Measurements from ENCODE around the gene ANO6.

Gene ANO6

DNA sequence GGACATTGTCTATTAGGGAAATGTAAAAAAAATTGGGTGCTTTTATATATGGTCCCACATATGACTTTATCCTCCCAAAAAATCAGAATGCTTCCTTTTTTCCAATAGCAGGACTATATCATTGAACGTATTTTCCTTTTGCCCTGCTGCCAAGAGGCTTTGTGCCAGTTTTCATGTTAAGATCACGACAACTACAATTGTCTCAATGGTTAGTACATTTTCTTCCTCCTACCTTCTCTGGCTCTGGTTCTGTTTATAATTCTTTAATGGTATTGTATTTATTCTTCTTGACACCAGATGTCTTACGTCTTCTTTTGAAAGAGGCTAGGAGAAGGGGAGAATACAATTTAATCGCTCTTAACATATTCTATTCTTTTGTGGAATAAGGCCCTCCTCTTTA is 106.9 kb downstream of the ANO6 start:
- no peak overlapping the region for H3K4me3 ChIP-seq (replicated peaks; ENCODE audit: low read depth, low read length)
- TF ChIP-seq, protein P1, sequence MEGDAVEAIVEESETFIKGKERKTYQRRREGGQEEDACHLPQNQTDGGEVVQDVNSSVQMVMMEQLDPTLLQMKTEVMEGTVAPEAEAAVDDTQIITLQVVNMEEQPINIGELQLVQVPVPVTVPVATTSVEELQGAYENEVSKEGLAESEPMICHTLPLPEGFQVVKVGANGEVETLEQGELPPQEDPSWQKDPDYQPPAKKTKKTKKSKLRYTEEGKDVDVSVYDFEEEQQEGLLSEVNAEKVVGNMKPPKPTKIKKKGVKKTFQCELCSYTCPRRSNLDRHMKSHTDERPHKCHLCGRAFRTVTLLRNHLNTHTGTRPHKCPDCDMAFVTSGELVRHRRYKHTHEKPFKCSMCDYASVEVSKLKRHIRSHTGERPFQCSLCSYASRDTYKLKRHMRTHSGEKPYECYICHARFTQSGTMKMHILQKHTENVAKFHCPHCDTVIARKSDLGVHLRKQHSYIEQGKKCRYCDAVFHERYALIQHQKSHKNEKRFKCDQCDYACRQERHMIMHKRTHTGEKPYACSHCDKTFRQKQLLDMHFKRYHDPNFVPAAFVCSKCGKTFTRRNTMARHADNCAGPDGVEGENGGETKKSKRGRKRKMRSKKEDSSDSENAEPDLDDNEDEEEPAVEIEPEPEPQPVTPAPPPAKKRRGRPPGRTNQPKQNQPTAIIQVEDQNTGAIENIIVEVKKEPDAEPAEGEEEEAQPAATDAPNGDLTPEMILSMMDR (IDR thresholded peaks at IDR 0.05; ENCODE audit: insufficient read depth, low read length, poor library complexity, severe bottlenecking): no peak
- no peaks in the 10 kb centered on the region for H3K27me3 ChIP-seq (replicated peaks; ENCODE audit: control insufficient read depth, insufficient read depth, low read length)
- H3K36me3 ChIP-seq (ENCODE audit: control insufficient read depth, insufficient read depth, low read length): no peaks in the 10 kb centered on the region
- DNase-seq (ENCODE audit: extremely low read depth, insufficient read length): no peak

DNA sequence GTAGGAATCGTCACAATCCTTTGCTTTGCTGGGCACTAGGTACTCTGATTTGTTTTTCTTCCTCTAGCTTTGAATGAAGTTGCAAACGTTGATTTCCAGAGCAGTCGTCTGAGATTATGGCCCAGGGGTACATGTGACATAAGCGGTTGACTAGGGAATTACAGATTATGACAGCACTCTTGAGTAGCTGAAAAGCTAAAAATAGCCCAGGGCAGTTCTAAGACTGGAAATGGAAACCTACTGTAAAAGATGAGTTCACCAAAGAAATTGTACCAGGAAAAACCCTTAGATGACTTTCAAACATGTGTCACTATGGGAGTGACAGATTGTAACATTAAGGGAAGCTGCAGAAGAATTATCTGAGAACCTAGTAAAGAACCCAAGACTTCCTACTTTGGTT is 108.5 kb downstream of the ANO6 start:
- Histone ChIP-seq H3K4me3 (replicated peaks; ENCODE audit: low read depth, low read length) (no peak overlapping the region), H3K27me3 (replicated peaks; ENCODE audit: control insufficient read depth, insufficient read depth, low read length) (no peaks in the 10 kb centered on the region), H3K36me3 (ENCODE audit: control insufficient read depth, insufficient read depth, low read length) (no peaks in the 10 kb centered on the region)
- TF ChIP-seq, protein P1 (IDR thresholded peaks at IDR 0.05; ENCODE audit: insufficient read depth, low read length, poor library complexity, severe bottlenecking): no peak
- DNase-seq (ENCODE audit: extremely low read depth, insufficient read length): no peak

DNA sequence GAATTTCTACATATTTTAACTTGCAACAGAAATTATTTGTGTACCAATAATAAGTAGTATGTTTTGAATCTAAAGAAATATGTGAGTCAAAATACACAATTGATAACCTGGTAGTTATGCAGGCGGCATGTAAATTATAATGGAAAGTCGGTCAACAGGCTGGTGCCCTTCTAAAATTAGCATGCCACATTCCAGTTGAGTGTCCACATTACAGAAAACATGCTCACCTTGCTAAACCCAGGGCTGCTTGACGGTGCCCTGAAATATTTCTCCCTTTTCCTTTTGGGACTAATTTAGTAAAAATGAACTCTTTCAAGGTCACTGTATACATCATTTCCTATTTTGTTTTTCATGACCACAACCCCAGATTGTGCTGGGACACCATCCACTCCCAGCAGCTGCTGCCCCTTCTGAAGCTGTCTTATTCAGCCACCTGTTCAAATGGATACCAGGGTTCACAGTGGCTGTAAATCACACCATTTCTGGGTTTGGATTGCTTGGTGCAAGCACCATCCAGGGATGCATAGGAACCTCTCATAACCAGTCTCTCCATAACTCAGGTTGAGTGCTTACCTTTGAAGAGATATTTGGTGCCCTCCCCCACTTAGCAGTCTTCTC is 110.6 kb downstream of the ANO6 start:
- no peak overlapping the region for H3K4me3 ChIP-seq (replicated peaks; ENCODE audit: low read depth, low read length)
- no peak for DNase-seq (ENCODE audit: extremely low read depth, insufficient read length)
- no peaks in the 10 kb centered on the region for H3K27me3 ChIP-seq (replicated peaks; ENCODE audit: control insufficient read depth, insufficient read depth, low read length)
- TF ChIP-seq, protein P1 (IDR thresholded peaks at IDR 0.05; ENCODE audit: insufficient read depth, low read length, poor library complexity, severe bottlenecking): no peak
- no peaks in the 10 kb centered on the region for H3K36me3 ChIP-seq (ENCODE audit: control insufficient read depth, insufficient read depth, low read length)

DNA sequence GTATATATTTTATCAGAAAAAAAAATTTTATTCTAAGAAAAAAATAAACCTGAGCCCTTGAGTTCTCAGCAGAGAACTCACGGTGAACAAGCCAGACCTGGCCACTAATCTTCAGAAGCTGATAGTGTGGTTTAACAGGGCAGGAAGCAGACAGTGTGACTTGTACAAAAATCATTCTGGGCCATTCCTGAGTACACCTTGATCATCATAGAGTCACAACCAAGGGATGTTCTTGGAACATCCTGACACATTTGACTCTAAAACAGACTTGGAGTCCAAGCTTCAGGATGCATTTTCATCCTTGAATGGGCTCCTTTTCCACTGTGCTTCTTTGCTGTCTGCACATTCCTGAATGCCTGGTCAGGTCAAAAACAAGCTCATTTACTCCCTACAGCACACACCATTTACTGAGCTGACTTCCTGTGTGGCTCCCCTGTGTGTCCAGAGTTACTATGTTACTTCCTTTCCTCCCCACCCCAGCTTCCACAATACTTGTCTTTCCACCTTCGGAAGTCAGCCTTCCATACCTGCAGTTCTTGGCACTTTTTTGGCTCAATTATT is 112.0 kb downstream of the ANO6 start:
- TF ChIP-seq, protein P1 (IDR thresholded peaks at IDR 0.05; ENCODE audit: insufficient read depth, low read length, poor library complexity, severe bottlenecking): no peak
- Histone ChIP-seq H3K36me3 (ENCODE audit: control insufficient read depth, insufficient read depth, low read length) (no peaks in the 10 kb centered on the region), H3K27me3 (replicated peaks; ENCODE audit: control insufficient read depth, insufficient read depth, low read length) (no peaks in the 10 kb centered on the region), H3K4me3 (replicated peaks; ENCODE audit: low read depth, low read length) (no peak overlapping the region)
- no peak for DNase-seq (ENCODE audit: extremely low read depth, insufficient read length)

DNA sequence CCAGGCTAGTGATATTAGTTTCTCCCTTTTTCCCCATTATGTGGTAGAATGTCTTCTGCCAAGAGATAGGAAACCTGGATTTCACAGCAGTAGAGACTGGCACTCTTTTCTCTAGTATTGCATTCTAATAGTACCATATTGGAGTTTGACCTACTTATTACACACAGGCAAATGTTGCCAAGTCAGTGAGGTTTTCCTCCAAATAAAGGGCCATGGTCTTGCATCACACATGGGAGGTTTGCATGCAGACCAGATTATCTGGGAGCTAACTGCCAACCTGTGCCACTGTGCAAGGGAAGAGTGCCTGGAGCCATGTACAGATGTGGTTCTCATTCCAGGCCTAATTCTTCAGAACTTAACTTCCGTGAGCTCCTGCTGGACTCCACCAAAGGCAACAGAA is 113.3 kb downstream of the ANO6 start:
- H3K36me3 ChIP-seq (ENCODE audit: control insufficient read depth, insufficient read depth, low read length): no peaks in the 10 kb centered on the region
- H3K27me3 ChIP-seq (replicated peaks; ENCODE audit: control insufficient read depth, insufficient read depth, low read length): no peaks in the 10 kb centered on the region
- no peak for DNase-seq (ENCODE audit: extremely low read depth, insufficient read length)
- TF ChIP-seq, protein P1 (IDR thresholded peaks at IDR 0.05; ENCODE audit: insufficient read depth, low read length, poor library complexity, severe bottlenecking): no peak
- no peak overlapping the region for H3K4me3 ChIP-seq (replicated peaks; ENCODE audit: low read depth, low read length)
